ENCODE data around the gene LTBP1.

- TF ChIP-seq POLR2A (IDR thresholded peaks at IDR 0.05), result no peak
- no peak for TF ChIP-seq CTCF (IDR thresholded peaks at IDR 0.05)
Observed at GRCh38 chr2:33236482-33237385, 290.0 kb downstream of the LTBP1 start.

Measured in adrenal gland (tissue), 5 donors.